Suppressor macrophage treated with lipopolysaccharide for 1 hour (primary cell): ENCODE measurements around the gene PLEKHH1.
A peak's percentile ranks its signal among the peaks of the same experiment; 100 is the strongest.

Experiments used
- DNase-seq, 3 donors: peaks; one replicate each; pipeline ENCODE4 v3.0.0-alpha.2; 2020 to 2022

PLEKHH1 gene

DNA sequence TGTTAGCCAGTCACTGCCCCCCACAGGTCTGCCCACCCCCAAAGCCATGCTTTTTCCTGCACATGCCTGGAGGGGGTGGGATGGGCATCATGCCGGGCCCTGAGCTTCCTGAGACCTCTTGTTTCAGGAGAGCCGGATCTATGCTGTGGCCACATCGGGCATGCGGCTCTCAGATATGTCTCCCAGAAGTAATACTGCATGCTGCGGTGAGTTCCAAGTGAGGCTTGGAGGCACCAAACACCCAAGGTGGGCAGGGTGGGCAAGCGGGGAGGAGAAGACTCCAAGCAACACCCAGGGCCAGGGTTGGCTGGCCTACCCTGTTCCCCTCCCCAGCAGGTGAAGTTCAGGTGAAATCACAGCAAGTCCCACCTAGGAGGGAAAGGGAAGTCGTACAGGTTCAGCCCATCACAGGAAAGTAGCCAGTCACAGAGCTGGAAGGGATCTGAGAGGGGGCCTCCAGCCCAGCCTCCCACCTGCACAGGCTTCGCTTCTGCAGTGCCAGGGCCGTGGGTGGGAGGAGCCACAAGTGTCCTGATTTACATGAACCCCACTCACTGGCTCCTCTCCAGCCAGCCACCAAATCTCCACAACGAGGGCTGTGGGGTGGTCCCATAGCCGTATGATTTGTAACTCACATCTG lies 36.0 kb downstream of the PLEKHH1 start:
- no peak for DNase-seq

DNA sequence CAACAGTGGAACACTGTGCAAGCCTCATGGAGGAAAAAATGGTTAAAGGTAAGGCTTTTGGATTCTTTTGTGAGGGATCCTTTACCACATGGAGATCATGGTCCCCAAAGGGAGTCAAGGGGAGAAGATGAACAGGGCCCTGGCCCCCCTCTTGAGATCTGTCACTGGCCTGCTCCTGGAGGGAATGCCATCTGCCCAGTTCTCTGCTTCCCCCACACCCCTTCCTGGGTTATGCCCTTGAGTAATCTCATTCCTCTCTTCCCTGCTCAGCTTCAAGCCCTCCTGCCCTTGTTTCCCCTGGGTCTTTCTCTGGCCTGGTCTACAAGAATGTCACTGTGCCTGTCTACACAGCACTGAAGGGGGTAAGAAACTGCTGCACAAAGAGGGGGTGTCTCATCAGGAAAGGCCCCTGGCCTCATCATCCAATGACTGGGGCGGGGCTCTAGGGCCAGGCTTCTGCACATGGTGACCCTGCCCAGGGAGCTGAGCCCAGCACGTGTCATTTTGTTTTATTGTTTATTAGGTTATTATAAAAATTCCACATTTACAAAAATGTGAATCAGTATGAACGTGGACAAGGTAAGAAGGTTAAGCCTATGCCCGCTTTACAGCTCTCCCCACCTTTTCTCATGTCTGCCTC lies 36.7 kb downstream of the PLEKHH1 start:
- DNase-seq = no peak

DNA sequence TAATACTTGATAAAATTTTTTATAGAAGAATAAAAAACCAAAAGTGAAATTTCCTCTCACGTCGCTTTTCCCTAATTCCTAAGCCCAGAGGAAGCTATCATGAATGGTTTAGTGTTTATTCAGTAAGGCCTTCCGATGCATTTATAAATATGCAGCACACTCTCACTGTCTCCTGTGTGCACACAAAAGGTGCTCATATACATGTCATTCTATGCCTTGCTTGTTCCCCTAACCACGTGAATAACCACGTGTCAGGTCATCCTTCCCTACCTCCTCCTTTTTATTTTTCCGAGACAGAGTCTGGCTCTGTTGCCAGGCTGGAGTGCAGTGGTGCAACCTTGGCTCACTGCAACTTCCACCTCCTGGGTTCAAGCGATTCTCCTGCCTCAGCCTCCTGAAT lies 37.4 kb downstream of the PLEKHH1 start:
- no peak for DNase-seq

DNA sequence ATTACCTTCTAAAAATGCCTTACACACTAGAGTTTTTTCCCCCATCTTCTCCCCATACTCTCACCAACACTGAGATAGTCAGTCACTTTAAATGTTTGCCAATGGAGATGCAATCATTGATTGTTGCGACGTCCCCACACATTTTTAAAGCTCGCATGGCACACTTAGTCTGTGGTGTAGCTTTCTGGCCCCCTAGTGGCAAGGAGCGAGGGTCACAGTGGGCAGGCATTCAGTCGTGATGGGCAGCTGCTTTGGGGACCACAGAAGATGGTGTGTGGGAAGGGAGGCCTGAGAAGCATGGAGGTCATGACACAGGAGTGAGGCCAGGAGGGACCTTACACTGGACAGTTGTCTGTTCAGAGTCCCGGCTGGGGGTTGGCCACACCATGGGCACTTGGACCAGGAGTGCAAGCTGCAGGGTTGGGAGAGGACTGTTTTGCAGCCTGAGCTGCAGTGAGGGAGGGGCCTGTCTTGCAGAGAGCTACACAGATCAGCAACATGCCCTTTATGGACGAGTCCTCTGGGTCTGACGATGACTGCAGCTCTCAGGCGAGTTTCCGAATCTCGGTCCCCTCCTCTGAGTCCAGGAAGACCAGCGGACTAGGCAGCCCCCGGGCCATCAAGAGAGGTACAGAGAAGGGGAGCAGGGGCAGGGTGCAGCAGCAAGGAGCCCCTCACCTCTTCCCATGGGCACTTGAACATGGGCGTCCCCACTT lies 38.3 kb downstream of the PLEKHH1 start:
- DNase-seq = peak; percentile 72 to 83 (median 80)

DNA sequence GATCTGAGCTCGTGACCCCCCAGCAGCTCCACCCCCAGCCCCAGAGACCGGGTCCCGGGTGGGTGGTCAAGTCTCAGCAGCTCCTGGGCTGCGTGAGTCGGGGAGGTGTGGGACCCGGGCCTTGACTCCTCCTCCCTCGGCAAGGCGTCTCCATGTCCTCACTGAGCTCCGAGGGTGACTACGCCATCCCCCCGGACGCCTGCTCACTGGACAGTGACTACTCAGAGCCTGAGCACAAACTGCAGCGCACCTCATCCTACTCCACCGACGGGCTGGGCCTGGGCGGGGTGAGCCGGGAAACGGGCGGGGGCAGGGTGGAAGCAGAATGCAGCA lies 38.9 kb downstream of the PLEKHH1 start:
- no peak for DNase-seq

DNA sequence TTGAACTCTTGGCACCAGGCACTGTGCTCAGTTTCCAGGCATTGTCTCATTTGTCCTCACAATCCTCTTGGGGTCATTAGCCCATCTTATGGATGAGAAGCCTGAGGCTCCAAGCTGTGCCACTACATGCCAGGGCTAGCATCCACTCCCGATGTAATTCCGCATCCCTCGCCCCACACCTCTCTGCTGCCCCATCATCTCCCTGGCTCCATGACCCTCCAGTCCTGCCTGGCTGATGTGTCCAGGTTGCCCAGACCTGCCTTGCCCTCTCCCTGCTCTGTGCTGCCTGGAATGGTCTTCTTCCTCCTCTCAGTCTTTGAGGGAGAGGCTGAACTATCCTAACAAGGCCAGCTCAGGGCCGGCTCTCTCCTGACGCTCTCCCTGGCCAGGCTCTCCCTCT lies 39.5 kb downstream of the PLEKHH1 start:
- DNase-seq = no peak

DNA sequence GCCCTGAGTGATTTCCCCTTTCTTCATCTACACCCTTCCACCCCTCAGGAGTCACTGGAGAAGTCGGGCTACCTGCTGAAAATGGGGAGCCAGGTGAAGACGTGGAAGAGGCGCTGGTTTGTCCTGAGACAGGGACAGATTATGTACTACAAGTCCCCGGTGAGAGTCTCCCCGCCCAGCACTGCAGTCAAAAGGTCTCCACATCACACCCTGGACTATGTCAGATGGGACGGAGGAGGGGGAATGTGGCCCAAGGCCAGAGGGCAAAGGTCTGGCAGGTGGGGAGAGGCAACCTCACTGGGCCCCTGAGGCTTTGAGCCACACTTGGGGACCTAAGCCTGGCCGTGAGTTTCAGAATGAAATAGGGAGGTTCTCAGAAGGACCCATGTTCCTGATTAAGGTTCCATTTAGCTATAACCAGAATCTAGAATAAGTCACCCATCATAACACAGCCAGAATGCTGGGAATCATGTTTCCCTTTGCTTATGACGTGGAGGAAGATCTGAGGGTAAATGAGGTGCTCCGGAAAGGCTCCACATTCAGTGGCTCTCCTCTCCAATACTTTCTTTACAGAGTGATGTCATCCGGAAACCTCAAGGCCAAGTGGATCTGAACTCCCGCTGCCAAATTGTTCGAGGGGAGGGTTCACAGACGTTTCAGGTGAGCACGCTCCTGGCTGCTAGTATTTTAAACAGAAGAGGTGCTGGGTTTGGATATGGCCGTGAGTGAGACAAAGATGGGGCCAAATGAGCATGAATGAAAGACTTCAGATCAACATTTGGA lies 40.3 kb downstream of the PLEKHH1 start:
- DNase-seq = no peak

DNA sequence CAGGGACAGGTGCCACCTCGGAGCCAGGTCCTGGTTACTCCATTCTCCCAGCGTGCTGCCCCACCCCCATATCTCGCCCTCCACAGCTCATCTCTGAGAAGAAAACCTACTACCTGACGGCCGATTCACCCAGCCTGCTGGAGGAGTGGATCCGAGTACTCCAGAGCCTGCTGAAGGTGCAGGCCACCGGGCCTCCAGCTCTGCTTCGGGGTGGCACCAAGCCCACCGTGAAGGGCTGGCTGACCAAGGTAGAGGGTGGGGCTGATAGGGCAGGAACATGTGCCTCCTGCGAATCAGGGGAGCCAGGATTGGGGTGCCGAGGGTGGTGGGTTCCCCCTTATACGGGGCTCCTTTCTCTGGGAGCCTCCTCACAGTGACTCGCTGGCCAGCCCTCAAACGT lies 41.1 kb downstream of the PLEKHH1 start:
- DNase-seq = no peak

DNA sequence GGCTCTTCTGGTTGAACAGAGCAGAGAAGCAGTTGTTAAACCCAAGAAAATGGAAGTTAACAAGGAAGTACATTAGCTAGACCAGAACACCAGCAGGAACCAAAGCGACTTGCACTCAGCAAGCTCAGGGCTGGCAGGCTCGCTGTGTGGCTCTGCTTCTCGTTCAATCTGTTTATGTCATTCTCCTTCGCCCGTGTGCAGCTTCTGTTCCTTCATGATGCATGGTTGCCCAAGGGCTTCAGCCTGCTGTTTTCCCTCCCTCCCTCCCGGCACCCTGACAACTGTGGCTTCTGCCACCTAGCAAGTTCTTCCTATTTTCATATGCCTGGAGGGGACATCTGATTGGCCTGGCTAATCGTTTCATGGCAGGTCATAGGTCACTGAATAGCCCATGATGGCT lies 41.7 kb downstream of the PLEKHH1 start:
- DNase-seq = no peak

DNA sequence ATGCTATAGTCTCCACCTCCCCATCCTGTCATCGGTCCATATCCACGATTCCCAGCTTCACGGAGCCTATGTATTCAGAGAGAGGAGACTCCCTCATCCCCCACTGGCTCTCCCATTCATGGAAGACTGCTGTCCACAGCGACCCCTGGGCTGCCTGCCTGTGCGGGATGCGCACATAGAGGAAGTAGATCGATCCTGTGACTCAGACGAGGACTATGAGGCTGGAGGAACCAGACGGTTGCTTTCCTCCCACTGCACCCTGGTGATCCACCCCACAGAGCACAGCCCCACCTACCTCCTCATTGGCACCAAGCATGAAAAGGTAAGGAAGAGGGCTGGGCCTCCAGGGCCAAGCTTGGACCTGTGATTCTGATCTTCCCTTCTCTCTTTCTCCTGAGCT lies 42.6 kb downstream of the PLEKHH1 start:
- peak; percentile 74 to 78 (median 74) for DNase-seq

DNA sequence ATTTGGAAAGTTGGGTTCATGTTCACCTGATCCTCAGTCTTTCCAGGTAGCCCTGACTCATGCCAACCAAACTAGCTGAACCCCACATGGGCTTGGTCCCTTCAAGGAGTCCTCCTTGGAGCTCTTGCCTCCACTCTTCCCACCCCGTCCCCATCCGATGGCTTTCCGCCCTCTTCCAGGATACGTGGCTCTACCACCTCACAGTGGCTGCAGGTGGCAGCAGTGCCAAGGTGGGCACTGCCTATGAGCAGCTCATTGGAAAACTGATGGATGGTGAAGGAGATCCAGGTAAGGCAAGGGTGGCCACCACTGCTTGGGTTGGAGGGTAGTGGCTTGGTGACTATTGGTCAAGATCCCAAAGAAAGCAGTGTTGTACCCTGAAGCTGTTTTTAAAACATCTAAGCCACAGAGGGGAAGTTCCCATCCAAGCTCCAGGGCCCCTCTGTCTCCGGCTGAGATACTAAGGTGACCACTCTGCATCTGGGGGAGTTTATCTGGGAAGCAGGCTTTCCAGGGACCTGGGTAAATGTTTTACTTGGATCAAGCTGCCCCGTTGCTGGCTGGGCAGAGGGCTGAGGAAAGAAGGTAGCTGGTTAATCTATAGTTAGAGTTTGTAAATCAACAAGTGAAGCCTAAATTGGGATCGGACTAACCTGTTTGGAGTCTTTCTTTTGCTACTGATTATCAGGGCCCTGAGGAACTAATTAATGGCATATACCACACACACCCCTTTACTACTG lies 43.3 kb downstream of the PLEKHH1 start:
- no peak for DNase-seq

DNA sequence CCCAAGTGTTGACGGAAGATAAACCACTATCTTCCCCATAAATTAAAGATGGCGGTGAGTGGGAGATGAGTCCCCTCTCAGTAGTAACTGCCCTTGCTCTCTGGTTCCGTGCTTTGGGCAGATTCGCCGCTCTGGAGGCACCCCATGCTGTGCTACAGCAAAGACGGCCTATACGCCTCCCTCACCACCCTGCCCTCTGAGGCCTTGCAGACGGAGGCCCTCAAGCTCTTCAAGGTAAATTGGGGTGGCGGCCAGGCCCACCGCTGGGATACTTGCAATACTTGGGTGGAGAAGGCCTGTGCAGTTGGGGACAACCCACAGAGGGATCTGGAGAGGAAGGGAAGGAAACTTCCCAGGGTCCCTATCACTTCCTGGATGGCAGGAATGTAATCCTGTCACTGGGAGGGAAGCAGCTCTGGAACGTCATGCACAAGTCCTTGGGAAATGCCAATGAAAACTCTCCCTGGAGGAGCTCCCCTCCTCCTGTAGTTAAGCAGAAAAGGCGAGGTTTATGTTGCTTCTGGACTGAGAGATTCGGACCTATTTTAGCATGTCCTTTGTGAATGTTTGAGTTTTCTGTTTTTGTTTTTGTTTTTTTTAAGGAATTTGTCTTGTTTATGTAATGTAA lies 44.2 kb downstream of the PLEKHH1 start:
- no peak for DNase-seq

DNA sequence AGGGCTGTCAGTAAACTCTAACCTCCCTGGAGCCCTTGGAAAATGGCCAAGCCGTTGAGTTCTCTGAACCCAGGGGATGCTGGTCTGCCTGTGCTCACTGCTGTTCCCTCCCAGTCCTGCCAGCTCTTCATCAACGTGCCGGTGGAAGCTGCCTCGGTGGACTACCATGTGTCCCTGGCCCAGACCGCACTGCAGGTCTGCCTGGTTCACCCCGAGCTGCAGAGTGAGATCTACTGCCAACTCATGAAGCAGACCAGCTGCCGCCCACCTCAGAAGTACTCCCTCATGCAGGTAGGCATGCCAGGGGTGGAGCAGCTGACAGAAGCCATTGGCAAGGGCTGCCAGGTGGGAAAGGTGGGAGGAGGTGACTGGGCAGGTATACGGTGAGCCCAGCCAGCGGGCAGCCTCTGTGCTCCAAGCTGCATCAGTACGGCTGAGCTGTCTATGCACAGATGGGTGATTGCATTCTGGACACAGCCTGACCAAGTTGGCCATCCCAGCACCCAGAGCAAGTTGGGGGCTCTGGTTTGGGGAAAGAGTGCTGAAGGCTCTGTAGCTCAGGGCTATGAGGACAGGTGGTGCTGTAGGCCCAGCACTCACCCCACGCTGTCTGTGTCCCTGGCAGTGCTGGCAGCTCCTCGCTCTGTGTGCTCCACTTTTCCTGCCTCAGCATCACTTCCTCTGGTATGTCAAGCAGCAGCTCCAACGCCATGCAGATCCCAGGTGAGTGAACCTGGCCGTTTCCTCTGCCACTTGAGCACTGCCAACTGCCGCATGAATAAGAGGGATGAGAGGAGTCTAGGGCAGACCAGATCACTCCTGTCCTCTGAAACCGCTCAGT lies 45.0 kb downstream of the PLEKHH1 start:
- no peak for DNase-seq

DNA sequence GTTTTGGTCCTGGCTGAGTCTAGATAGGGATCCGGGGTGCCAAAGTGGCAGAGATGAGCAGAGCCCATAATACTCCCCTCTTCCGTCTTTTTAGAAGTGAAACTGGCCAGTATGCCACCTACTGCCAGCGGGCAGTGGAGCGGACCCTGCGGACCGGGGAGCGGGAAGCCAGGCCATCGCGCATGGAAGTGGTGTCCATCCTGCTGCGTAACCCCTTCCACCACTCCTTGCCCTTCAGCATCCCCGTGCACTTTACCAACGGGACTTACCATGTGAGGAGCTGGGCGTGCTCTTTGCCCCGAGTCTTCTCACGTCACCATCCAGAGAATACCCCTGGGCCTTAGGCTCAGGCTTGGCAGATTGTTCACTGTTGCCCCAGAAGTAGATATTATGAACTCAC lies 46.0 kb downstream of the PLEKHH1 start:
- DNase-seq = no peak

DNA sequence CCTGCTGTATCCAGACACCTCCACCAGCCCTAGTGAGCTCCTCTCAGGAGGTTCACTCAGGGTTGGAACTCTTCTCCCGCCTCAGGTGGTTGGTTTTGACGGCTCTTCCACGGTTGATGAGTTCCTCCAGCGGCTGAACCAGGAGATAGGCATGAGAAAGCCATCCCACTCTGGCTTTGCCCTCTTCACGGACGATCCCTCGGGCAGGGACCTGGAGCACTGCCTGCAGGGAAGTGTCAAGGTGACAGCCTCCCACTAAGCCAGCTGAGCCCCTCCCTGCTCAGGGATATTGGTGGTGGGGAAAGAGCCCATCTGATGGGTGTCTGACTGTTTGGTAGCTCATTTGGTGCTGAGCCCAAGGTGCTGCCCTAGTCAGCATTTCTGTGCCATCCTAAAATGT lies 46.5 kb downstream of the PLEKHH1 start:
- no peak for DNase-seq

DNA sequence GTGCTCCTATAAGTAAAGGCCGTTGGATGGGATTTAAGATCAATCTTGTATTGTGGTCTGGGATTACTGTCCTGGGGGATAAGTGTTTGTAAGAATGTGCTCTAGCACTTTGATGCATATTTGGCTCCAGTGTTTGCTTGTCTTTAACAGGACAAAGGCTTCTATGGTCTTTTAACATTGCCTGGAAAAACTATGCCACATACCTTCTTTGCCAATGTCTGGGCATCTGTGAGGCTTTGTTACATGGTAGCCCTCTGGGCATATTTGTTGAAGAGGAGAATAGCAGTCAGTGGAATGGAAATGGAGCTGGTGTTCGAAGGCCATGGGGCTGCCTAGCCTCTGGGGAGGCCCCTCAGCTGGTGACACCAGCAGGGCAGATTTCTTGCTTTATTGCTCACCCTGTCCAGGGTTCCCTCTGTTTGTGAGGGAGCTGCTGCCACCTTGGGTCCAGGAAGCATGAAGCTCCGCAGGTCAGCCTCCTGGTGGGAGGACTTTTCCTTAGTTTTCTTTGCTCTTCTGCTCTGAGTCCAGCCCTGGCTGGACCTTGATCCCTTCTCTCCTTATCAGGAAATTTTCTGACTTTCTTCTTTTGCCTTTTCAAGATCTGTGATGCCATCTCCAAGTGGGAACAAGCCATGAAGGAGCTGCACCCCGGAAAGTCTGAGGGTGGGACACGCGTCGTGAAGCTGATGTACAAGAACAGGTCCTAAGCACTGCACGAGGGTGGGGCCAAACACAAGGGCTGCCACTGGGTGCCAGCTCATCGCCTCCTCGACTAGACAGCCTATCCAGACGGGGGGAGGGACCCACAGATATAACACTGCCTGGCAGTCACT lies 47.5 kb downstream of the PLEKHH1 start:
- DNase-seq = peak in 1 of 3 donors; percentile 13

DNA sequence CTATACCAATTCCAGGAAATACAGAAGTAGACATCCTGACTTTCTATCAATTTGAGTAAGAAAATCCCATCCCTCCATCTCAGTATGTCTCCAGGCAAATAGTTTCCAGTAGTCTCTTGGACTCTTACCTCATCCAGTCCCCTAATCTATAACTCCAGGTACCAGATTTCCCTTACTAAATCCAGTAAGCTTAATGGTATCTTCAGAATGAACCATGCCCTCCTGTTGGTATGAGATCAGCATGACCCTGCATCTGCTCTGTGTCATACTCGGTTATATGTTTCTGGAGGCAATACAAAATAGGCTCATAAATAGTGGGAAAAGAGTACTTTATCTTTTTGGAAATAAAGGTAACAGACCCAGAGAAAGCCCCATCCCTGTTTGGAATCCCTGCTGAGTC lies 48.6 kb downstream of the PLEKHH1 start:
- peak in 1 of 3 donors; percentile 17 for DNase-seq

DNA sequence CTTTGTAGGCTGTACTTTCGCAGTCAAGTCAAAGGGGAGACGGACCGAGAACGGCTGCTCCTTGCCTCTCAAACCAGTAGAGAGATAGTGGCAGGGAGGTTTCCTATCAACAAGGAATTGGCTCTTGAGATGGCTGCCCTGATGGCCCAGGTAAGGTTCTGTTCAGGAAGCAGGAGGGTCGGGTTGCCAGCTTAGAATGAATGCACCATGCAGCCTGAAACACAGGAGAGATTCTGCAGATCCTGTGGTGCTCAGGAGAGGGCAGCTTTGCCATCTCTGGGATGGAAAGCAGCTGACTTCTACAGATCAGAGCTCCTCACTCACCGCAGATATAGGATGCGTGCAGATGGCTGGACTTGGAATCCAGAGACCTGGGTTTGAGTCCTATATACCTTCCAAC lies 49.0 kb downstream of the PLEKHH1 start:
- no peak for DNase-seq

DNA sequence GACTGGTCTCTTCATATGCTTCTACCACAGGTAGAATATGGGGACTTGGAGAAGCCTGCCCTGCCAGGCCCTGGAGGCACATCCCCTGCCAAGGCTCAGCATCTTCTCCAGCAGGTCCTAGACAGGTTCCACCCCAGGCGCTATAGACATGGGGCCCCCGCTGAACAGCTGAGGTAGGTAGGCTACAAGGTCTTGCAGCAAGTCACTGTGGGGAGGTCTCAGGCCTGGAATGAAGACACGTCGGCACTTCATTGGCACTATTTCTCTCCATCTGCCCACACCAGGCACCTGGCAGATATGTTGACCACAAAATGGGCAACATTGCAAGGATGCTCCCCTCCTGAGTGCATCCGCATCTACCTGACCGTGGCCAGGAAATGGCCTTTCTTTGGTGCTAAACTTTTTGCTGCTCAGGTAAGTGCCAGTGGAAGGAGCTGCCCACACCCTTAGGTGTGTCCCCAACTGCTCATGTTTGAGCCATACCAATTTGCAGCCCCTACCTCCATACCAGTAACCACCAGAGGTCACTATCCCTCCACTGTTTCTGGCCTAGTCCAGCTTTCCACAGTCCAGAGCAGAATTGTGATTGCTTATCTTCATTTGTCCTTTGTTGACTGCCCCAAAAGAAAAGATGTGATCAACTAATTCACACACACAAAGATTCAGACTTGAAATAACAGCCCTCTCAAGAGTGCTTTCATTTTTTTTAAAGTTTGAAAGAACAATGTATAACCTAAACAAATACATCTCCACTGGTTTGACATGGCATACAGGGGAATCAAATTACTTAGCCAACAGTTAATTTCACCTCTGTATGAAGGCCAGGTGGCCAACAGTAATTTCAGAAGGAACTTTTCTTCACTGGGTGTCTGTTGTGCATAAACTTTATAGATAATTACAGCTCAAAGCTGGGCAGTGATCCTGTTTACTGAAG lies 50.9 kb downstream of the PLEKHH1 start:
- peak; percentile 64 to 80 (median 73) for DNase-seq
